Urinary bladder (tissue), 4 donors: ENCODE data around the gene ATXN1. TPM values are rescaled to one million over a fixed set of nuclear protein-coding genes. Genes with fewer than 3 reads are reported as not detected.

Experiments
- DNase-seq: peaks from one replicate; pipeline ENCODE4 v3.0.0-alpha.2; 2015; ENCODE audit errors: extremely low spot score
- H3K27ac ChIP-seq: one replicate; pipeline ENCODE4 v1.5.1; 2013; ENCODE audit warnings: low read depth, mild to moderate bottlenecking, moderate library complexity
- H3K36me3 ChIP-seq: one replicate; pipeline ENCODE4 v1.6.1; 2013; ENCODE audit warnings: mild to moderate bottlenecking, moderate library complexity; ENCODE audit not compliant: insufficient read depth
- H3K4me1 ChIP-seq: one replicate; pipeline ENCODE4 v1.6.1; 2013; ENCODE audit warnings: mild to moderate bottlenecking, moderate library complexity; ENCODE audit not compliant: insufficient read depth
- H3K4me3 ChIP-seq: one replicate; pipeline ENCODE4 v1.5.1; 2013; ENCODE audit warnings: low read depth, low read length
- WGBS: extraction: QIAGEN DNeasy Blood & Tissue Kit; methylation state at CpG from one replicate; pipeline ENCODE4 v1.1.7; 2013; 5-methylcytosine and 5-hydroxymethylcytosine counted together
- polyA plus RNA-seq: library from polyadenylated mRNA; stranded (reverse); fragments of 200-250 nt; gene quantifications from one replicate; pipeline ENCODE4 v1.2.3, GENCODE V29; 2013
- total RNA-seq: library from RNA; depleted of rRNA; stranded (reverse); fragments of >200 nt; gene quantifications from one replicate; pipeline ENCODE4 v1.2.3, GENCODE V29; 2014
- donor health status: healthy with polysubstance abuse.
- donor health status: healthy.

The ATXN1 gene
- total and polyA plus RNA-seq, 2 donors = 15.8 to 137 TPM

GRCh38 chr6:16337295-16337975, 423.8 kb downstream of the ATXN1 start:
- Histone ChIP-seq H3K4me1 (no peaks in the 10 kb centered on the region), H3K36me3 (no peaks in the 10 kb centered on the region), H3K4me3 (no peak overlapping the region), H3K27ac (no peak overlapping the region)
- WGBS = 22% methylated on average over 13 of the region's 13 CpGs
- no peak for DNase-seq

GRCh38 chr6:16336911-16337294, 424.4 kb downstream of the ATXN1 start:
- WGBS = 62% methylated on average over 6 of the region's 6 CpGs
- H3K4me1 ChIP-seq = no peaks in the 10 kb centered on the region
- no peak overlapping the region for H3K4me3 ChIP-seq
- no peak for DNase-seq
- no peaks in the 10 kb centered on the region for H3K36me3 ChIP-seq
- H3K27ac ChIP-seq = no peak overlapping the region

GRCh38 chr6:16336056-16336818, 425.0 kb downstream of the ATXN1 start:
- Histone ChIP-seq H3K27ac (no peak overlapping the region), H3K4me1 (no peaks in the 10 kb centered on the region), H3K36me3 (no peaks in the 10 kb centered on the region), H3K4me3 (no peak overlapping the region)
- 67% methylated on average over 6 of the region's 6 CpGs for WGBS
- DNase-seq = no peak

GRCh38 chr6:16335176-16335575, 426.1 kb downstream of the ATXN1 start:
- 88% methylated on average over 10 of the region's 10 CpGs for WGBS
- Histone ChIP-seq H3K4me1 (no peaks in the 10 kb centered on the region), H3K27ac (no peak overlapping the region), H3K4me3 (no peak overlapping the region), H3K36me3 (no peaks in the 10 kb centered on the region)
- no peak for DNase-seq

GRCh38 chr6:16334671-16335070, 426.6 kb downstream of the ATXN1 start:
- Histone ChIP-seq H3K27ac (no peak overlapping the region), H3K4me3 (no peak overlapping the region), H3K4me1 (no peaks in the 10 kb centered on the region), H3K36me3 (no peaks in the 10 kb centered on the region)
- 53% methylated on average over 3 of the region's 3 CpGs for WGBS
- DNase-seq = no peak

- Histone ChIP-seq H3K4me1 (no peaks in the 10 kb centered on the region), H3K4me3 (no peak overlapping the region), H3K36me3 (no peaks in the 10 kb centered on the region), H3K27ac (no peak overlapping the region)
- WGBS = 53% methylated on average over 3 of the region's 3 CpGs
- DNase-seq = no peak
These were observed 427.7 kb downstream of the ATXN1 start for GRCh38 chr6:16333580-16333979.

GRCh38 chr6:16332175-16332542, 429.1 kb downstream of the ATXN1 start:
- DNase-seq = no peak
- Histone ChIP-seq H3K36me3 (peaks cover 3% of the 10 kb centered on the region), H3K4me1 (no peaks in the 10 kb centered on the region), H3K4me3 (no peak overlapping the region), H3K27ac (no peak overlapping the region)
- 7% methylated on average over 7 of the region's 7 CpGs for WGBS

GRCh38 chr6:16331384-16332174, 429.7 kb downstream of the ATXN1 start:
- H3K27ac ChIP-seq = no peak overlapping the region
- 27% methylated on average over 11 of the region's 11 CpGs for WGBS
- H3K36me3 ChIP-seq = peaks cover 3% of the 10 kb centered on the region
- DNase-seq = no peak
- H3K4me1 ChIP-seq = no peaks in the 10 kb centered on the region
- H3K4me3 ChIP-seq = no peak overlapping the region

GRCh38 chr6:16329233-16329632, 432.0 kb downstream of the ATXN1 start:
- 76% methylated on average over 6 of the region's 6 CpGs for WGBS
- Histone ChIP-seq H3K4me1 (no peaks in the 10 kb centered on the region), H3K27ac (no peak overlapping the region), H3K36me3 (peaks cover 3% of the 10 kb centered on the region), H3K4me3 (no peak overlapping the region)
- DNase-seq = no peak

- Histone ChIP-seq H3K4me3 (no peak overlapping the region), H3K27ac (no peak overlapping the region), H3K36me3 (peaks cover 3% of the 10 kb centered on the region), H3K4me1 (no peaks in the 10 kb centered on the region)
- no peak for DNase-seq
- WGBS = 94% methylated on average over 34 of the region's 34 CpGs
These were observed 433.4 kb downstream of the ATXN1 start for GRCh38 chr6:16327777-16328325.

GRCh38 chr6:16326971-16327776, 434.1 kb downstream of the ATXN1 start:
- Histone ChIP-seq H3K4me3 (no peak overlapping the region), H3K36me3 (peaks cover 3% of the 10 kb centered on the region), H3K4me1 (no peaks in the 10 kb centered on the region), H3K27ac (no peak overlapping the region)
- WGBS = 92% methylated on average over 43 of the region's 43 CpGs
- no peak for DNase-seq

GRCh38 chr6:16326531-16326930, 434.7 kb downstream of the ATXN1 start:
- 97% methylated on average over 22 of the region's 22 CpGs for WGBS
- Histone ChIP-seq H3K27ac (no peak overlapping the region), H3K4me1 (no peaks in the 10 kb centered on the region), H3K36me3 (peaks cover 3% of the 10 kb centered on the region), H3K4me3 (no peak overlapping the region)
- no peak for DNase-seq

GRCh38 chr6:16324606-16325225, 436.5 kb downstream of the ATXN1 start:
- WGBS = 90% methylated on average over 7 of the region's 7 CpGs
- H3K4me3 ChIP-seq = no peak overlapping the region
- H3K4me1 ChIP-seq = no peaks in the 10 kb centered on the region
- H3K36me3 ChIP-seq = peaks cover 3% of the 10 kb centered on the region
- no peak overlapping the region for H3K27ac ChIP-seq
- no peak for DNase-seq
